ENCODE data around the gene CHCHD3.

- TF ChIP-seq TAF1 (IDR thresholded peaks at IDR 0.05; ENCODE audit: borderline replicate concordance, insufficient read depth, low read length) (no peak), POLR2AphosphoS5 (IDR thresholded peaks at IDR 0.05; ENCODE audit: low read depth, low read length) (no peak), REST (IDR thresholded peaks at IDR 0.05; ENCODE audit: insufficient read depth in 1 of 2, low read depth in 2 of 2, low read length in 2 of 2) (no peak), SIN3A (IDR thresholded peaks at IDR 0.05; ENCODE audit: borderline replicate concordance, insufficient read depth, low read length) (no peak)
These were observed 316.0 kb downstream of the CHCHD3 start for GRCh38 chr7:132765861-132766260.
